ENCODE measurements around the gene ADAMTS12. TPM values are rescaled to one million over a fixed set of nuclear protein-coding genes. Genes with fewer than 3 reads are reported as not detected.

ADAMTS12 gene
- polyA plus RNA-seq, 1 donor (not counting 4 experiments of a cell fraction or from before 2014, with no cell fraction given), result 0.49 TPM

- H3K4me1 ChIP-seq (ENCODE audit: control insufficient read depth, extremely low read depth, insufficient read depth, low read length), result no peaks in the 10 kb centered on the region
- H3K9ac ChIP-seq (ENCODE audit: control insufficient read depth, extremely low read depth, insufficient read depth, low read length), result no peak overlapping the region
- H3K4me2 ChIP-seq (ENCODE audit: control insufficient read depth, extremely low read depth, insufficient read depth, low read depth, low read length), result no peak overlapping the region
- H3K4me3 ChIP-seq (ENCODE audit: control insufficient read depth in 2 of 3, extremely low read depth in 1 of 3, insufficient read depth in 2 of 3, low read depth in 1 of 3, low read length in 3 of 3), result no peak overlapping the region
- no peaks in the 10 kb centered on the region for H3K36me3 ChIP-seq (ENCODE audit: control insufficient read depth in 2 of 2, extremely low read depth in 1 of 2, insufficient read depth in 2 of 2, low read length in 2 of 2)
- DNase-seq (ENCODE audit: low read depth, low spot score) (no peak), FAIRE-seq (no peak)
- H3K27ac ChIP-seq (ENCODE audit: control insufficient read depth, insufficient read depth, low read length), result no peak overlapping the region
- H4K20me1 ChIP-seq (ENCODE audit: control insufficient read depth, extremely low read depth, insufficient read depth, low read length), result no peaks in the 10 kb centered on the region
- H3K79me2 ChIP-seq (ENCODE audit: control insufficient read depth, insufficient read depth, low read length), result no peaks in the 10 kb centered on the region
- H2AFZ ChIP-seq (ENCODE audit: control insufficient read depth, low read length), result no peak overlapping the region
- H3K27me3 ChIP-seq (ENCODE audit: control insufficient read depth, extremely low read depth, insufficient read depth, low read length), result no peaks in the 10 kb centered on the region
- no peak for TF ChIP-seq EZH2 (IDR thresholded peaks at IDR 0.05; ENCODE audit: low read length)
- TF ChIP-seq CTCF (optimal IDR thresholded peaks at IDR 0.05 in 1 of 3, IDR thresholded peaks at IDR 0.05 in 1 of 3, conservative IDR thresholded peaks at IDR 0.05 in 1 of 3; ENCODE audit: extremely low read depth in 1 of 3, insufficient read depth in 2 of 3, low read length in 3 of 3), result no peak
- H3K9me1 ChIP-seq (ENCODE audit: control insufficient read depth, extremely low read depth, insufficient read depth, low read length), result no peaks in the 10 kb centered on the region
- dilution Hi-C loops (cut with MboI; ENCODE audit: extremely low pct_ligation_motif_present, low sequenced_read_pairs), result no loop called here
- H3K9me3 ChIP-seq (ENCODE audit: control insufficient read depth, low read depth, low read length), result no peaks in the 10 kb centered on the region
These were observed 360.8 kb downstream of the ADAMTS12 start for GRCh38 chr5:33531037-33531298.

DNA sequence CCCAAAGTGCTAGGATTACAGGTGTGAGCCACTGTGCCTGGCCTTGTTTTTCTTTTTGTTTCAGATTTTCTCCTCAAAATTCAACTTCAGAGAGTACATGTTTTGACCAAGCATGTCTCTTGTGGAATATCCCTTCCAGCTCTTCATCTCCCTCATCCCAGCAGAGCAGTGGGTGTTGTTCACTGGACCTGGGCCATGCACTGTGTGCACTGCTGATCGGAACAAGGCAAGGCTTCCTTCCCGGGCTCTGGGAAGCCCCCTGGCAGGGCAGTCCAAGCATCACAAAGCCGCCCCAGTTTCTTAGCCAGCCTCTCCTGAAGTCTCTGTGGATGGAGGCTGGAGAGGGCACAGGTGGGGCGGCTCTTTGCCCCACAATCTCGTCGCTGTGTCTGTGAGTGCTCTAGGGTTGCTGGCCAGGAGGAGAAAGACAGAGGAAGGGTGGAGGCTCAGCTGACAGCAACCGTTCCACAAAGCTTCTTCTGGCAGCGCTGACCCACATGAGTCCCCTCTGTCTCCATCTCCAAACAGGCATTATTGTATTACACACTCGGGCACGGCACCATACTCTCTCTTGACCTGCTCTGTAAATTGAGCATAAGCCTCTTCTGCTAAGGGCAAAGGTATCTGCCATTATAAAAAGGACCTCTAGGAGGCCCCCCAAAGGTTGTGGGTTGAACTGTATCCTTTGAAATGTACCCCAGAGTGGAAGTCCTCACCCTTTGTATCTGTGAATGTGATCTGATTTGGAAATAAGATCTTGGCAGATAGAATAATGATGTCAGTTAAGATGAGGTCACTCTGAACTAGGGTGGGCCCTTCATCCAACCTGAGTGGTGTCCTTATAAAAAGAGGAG lies 361.4 kb downstream of the ADAMTS12 start:
- Histone ChIP-seq H3K27me3 (ENCODE audit: control insufficient read depth, extremely low read depth, insufficient read depth, low read length) (no peaks in the 10 kb centered on the region), H3K4me2 (ENCODE audit: control insufficient read depth, extremely low read depth, insufficient read depth, low read depth, low read length) (no peak overlapping the region), H3K9me3 (ENCODE audit: control insufficient read depth, low read depth, low read length) (no peaks in the 10 kb centered on the region), H2AFZ (ENCODE audit: control insufficient read depth, low read length) (no peak overlapping the region), H3K4me3 (ENCODE audit: control insufficient read depth in 2 of 3, extremely low read depth in 1 of 3, insufficient read depth in 2 of 3, low read depth in 1 of 3, low read length in 3 of 3) (no peak overlapping the region), H3K79me2 (ENCODE audit: control insufficient read depth, insufficient read depth, low read length) (no peaks in the 10 kb centered on the region), H3K9me1 (ENCODE audit: control insufficient read depth, extremely low read depth, insufficient read depth, low read length) (no peaks in the 10 kb centered on the region), H3K9ac (ENCODE audit: control insufficient read depth, extremely low read depth, insufficient read depth, low read length) (no peak overlapping the region), H3K27ac (ENCODE audit: control insufficient read depth, insufficient read depth, low read length) (no peak overlapping the region), H3K36me3 (ENCODE audit: control insufficient read depth in 2 of 2, extremely low read depth in 1 of 2, insufficient read depth in 2 of 2, low read length in 2 of 2) (no peaks in the 10 kb centered on the region), H3K4me1 (ENCODE audit: control insufficient read depth, extremely low read depth, insufficient read depth, low read length) (no peaks in the 10 kb centered on the region), H4K20me1 (ENCODE audit: control insufficient read depth, extremely low read depth, insufficient read depth, low read length) (no peaks in the 10 kb centered on the region)
- DNase-seq (ENCODE audit: low read depth, low spot score) (no peak), FAIRE-seq (no peak)
- dilution Hi-C loops (cut with MboI; ENCODE audit: extremely low pct_ligation_motif_present, low sequenced_read_pairs), result no loop called here
- TF ChIP-seq CTCF (optimal IDR thresholded peaks at IDR 0.05 in 1 of 3, IDR thresholded peaks at IDR 0.05 in 1 of 3, conservative IDR thresholded peaks at IDR 0.05 in 1 of 3; ENCODE audit: extremely low read depth in 1 of 3, insufficient read depth in 2 of 3, low read length in 3 of 3), result no peak
